ENCODE results near the gene HMGCS2. TPM values are rescaled to one million over a fixed set of nuclear protein-coding genes. Genes with fewer than 3 reads are reported as not detected.
A peak's percentile ranks its signal among the peaks of the same experiment; 100 is the strongest.

Gene HMGCS2
- total RNA-seq, 1 experiment from 2014 or later, result not detected

- ChIA-PET POLR2A (ENCODE audit: unreplicated experiment) (no interaction called here), CTCF (interaction anchor here (0.7 to 1.6 kb wide), 4 partner anchors 12 to 132 kb away, joined by 3 to 7 read pairs (median 3); no protein-coding TSS in a partner anchor)
- no TSS peak for BruUV-seq (replicated peaks)
- Histone ChIP-seq H3K27ac (no peak overlapping the region), H3K36me3 (ENCODE audit: low read depth) (peaks cover 22% of the 10 kb centered on the region), H2AFZ (no peak overlapping the region), H3K79me2 (ENCODE audit: low read depth) (no peaks in the 10 kb centered on the region), H3F3A (ENCODE audit: insufficient read depth, low read depth) (peaks cover 39% of the 10 kb centered on the region; the same call in 1 of the 2 replicates), H4K20me1 (ENCODE audit: insufficient read depth) (peaks cover 27% of the 10 kb centered on the region; the same call in 1 of the 2 replicates), H3K4me3 (no peak overlapping the region), H3K27me3 (ENCODE audit: insufficient read depth, low read depth) (no peaks in the 10 kb centered on the region), H3K9me3 (ENCODE audit: insufficient read depth, low read depth) (no peaks in the 10 kb centered on the region), H3K4me2 (no peak overlapping the region), H3K9me2 (ENCODE audit: insufficient read depth) (no peaks in the 10 kb centered on the region), H3K4me1 (replicated peaks; ENCODE audit: insufficient read depth) (no peaks in the 10 kb centered on the region)
- TF ChIP-seq CTCF (conservative IDR thresholded peaks at IDR 0.05), result no peak
- TF ChIP-seq EZH2 (IDR thresholded peaks at IDR 0.05; ENCODE audit: low read depth), result no peak
- intact Hi-C loops (cut with micrococcal nuclease; ENCODE audit: unreplicated experiment), result loop anchor here (5.0 to 10.0 kb wide), 2 partner anchors 131 to 201 kb away; no protein-coding TSS in a partner anchor
- DNase-seq, result no peak
Measured at GRCh38 chr1:119743308-119743707, 25.4 kb downstream of the HMGCS2 start.

GRCh38 chr1:119742677-119743076 is 26.0 kb downstream of the HMGCS2 start:
- H3K79me2 ChIP-seq (ENCODE audit: low read depth), result no peaks in the 10 kb centered on the region
- H4K20me1 ChIP-seq (ENCODE audit: insufficient read depth), result peaks cover 27% of the 10 kb centered on the region; the same call in 1 of the 2 replicates
- no peak overlapping the region for H3K4me3 ChIP-seq
- no peaks in the 10 kb centered on the region for H3K9me2 ChIP-seq (ENCODE audit: insufficient read depth)
- H3K27ac ChIP-seq, result no peak overlapping the region
- no peaks in the 10 kb centered on the region for H3K27me3 ChIP-seq (ENCODE audit: insufficient read depth, low read depth)
- DNase-seq, result no peak
- H3K9me3 ChIP-seq (ENCODE audit: insufficient read depth, low read depth), result no peaks in the 10 kb centered on the region
- TF ChIP-seq CTCF (conservative IDR thresholded peaks at IDR 0.05), result no peak
- TF ChIP-seq EZH2 (IDR thresholded peaks at IDR 0.05; ENCODE audit: low read depth), result no peak
- BruUV-seq (replicated peaks), result no TSS peak
- intact Hi-C loops (cut with micrococcal nuclease; ENCODE audit: unreplicated experiment), result loop anchor here (5.0 to 10.0 kb wide), 2 partner anchors 130 to 202 kb away; no protein-coding TSS in a partner anchor
- H3F3A ChIP-seq (ENCODE audit: insufficient read depth, low read depth), result peaks cover 39% of the 10 kb centered on the region; the same call in 1 of the 2 replicates
- H2AFZ ChIP-seq, result no peak overlapping the region
- ChIA-PET CTCF (interaction anchor here (0.7 to 1.0 kb wide), 2 partner anchors 11 to 37 kb away, joined by 3 read pairs; no protein-coding TSS in a partner anchor), POLR2A (ENCODE audit: unreplicated experiment) (no interaction called here)
- peaks cover 26% of the 10 kb centered on the region for H3K36me3 ChIP-seq (ENCODE audit: low read depth)
- no peak overlapping the region for H3K4me2 ChIP-seq
- no peaks in the 10 kb centered on the region for H3K4me1 ChIP-seq (replicated peaks; ENCODE audit: insufficient read depth)

- Histone ChIP-seq H3K27me3 (ENCODE audit: insufficient read depth, low read depth) (no peaks in the 10 kb centered on the region), H3K4me1 (replicated peaks; ENCODE audit: insufficient read depth) (no peaks in the 10 kb centered on the region), H3K4me3 (no peak overlapping the region), H3K4me2 (no peak overlapping the region), H3K9me3 (ENCODE audit: insufficient read depth, low read depth) (no peaks in the 10 kb centered on the region), H3F3A (ENCODE audit: insufficient read depth, low read depth) (peaks cover 41% of the 10 kb centered on the region; the same call in 1 of the 2 replicates), H3K27ac (no peak overlapping the region), H4K20me1 (ENCODE audit: insufficient read depth) (peaks cover 30% of the 10 kb centered on the region), H2AFZ (no peak overlapping the region), H3K36me3 (ENCODE audit: low read depth) (peaks cover 30% of the 10 kb centered on the region), H3K9me2 (ENCODE audit: insufficient read depth) (no peaks in the 10 kb centered on the region), H3K79me2 (ENCODE audit: low read depth) (no peaks in the 10 kb centered on the region)
- CTCF ChIA-PET, result interaction anchor here (0.7 kb wide), 1 partner anchor 9 kb away, joined by 5 read pairs; no protein-coding TSS in a partner anchor
- no TSS peak for BruUV-seq (replicated peaks)
- POLR2A ChIA-PET (ENCODE audit: unreplicated experiment), result no interaction called here
- TF ChIP-seq CTCF (conservative IDR thresholded peaks at IDR 0.05), result no peak
- no peak for TF ChIP-seq EZH2 (IDR thresholded peaks at IDR 0.05; ENCODE audit: low read depth)
- intact Hi-C loops (cut with micrococcal nuclease; ENCODE audit: unreplicated experiment), result loop anchor here (5.0 to 10.0 kb wide), 2 partner anchors 130 to 203 kb away; no protein-coding TSS in a partner anchor
- peak in 1 of 2 experiments; percentile 23 for DNase-seq
Measured at GRCh38 chr1:119742202-119742601, 26.5 kb downstream of the HMGCS2 start.
